KMS-11 (cell line): ENCODE data around the gene HNRNPH3.

Experiments used
- H2AFZ ChIP-seq: fragments of 200-600 bp; sonication (generic); 2 replicates; pipeline ENCODE4 v1.6.1; 2016; ENCODE audit warnings: antibody characterized with exemption, mixed run types, low read depth
- H3K27ac ChIP-seq: fragments of 200-600 bp; sonication (generic); 2 replicates; pipeline ENCODE4 v1.6.1; 2016; ENCODE audit warnings: mild to moderate bottlenecking, mixed run types
- H3K27me3 ChIP-seq: fragments of 200-600 bp; sonication (generic); 2 replicates; pipeline ENCODE4 v1.6.1; 2017; ENCODE audit warnings: mild to moderate bottlenecking, low read depth, mixed run types, moderate library complexity; ENCODE audit not compliant: insufficient read depth
- H3K36me3 ChIP-seq: fragments of 200-600 bp; sonication (generic); 2 replicates; pipeline ENCODE4 v1.6.1; 2017; ENCODE audit warnings: mild to moderate bottlenecking, mixed run types; ENCODE audit not compliant: insufficient read depth
- H3K4me1 ChIP-seq: fragments of 200-600 bp; sonication (generic); 2 replicates; pipeline ENCODE4 v1.6.1; 2016; ENCODE audit warnings: mild to moderate bottlenecking, low read depth, mixed run types; ENCODE audit not compliant: poor library complexity, severe bottlenecking
- H3K4me2 ChIP-seq: fragments of 200-600 bp; sonication (generic); 2 replicates; pipeline ENCODE4 v1.7.0; 2016; ENCODE audit warnings: mild to moderate bottlenecking, mixed run types
- H3K4me3 ChIP-seq: fragments of 200-600 bp; sonication (generic); IDR thresholded peaks from 2 replicates; pipeline ENCODE4 v1.6.1; 2017; ENCODE audit warnings: low read depth, low read length, mixed read lengths; ENCODE audit not compliant: insufficient read depth
- H3K79me2 ChIP-seq: fragments of 200-600 bp; sonication (generic); 2 replicates; pipeline ENCODE4 v1.6.1; 2016; ENCODE audit warnings: low read depth, mixed run types; ENCODE audit not compliant: insufficient read depth
- H3K9ac ChIP-seq: fragments of 200-600 bp; sonication (generic); 2 replicates; pipeline ENCODE4 v1.6.1; 2016; ENCODE audit warnings: mild to moderate bottlenecking, mixed run types
- H4K20me1 ChIP-seq: fragments of 200-600 bp; sonication (generic); 2 replicates; pipeline ENCODE4 v1.6.1; 2016; ENCODE audit warnings: mild to moderate bottlenecking, mixed run types; ENCODE audit not compliant: insufficient read depth
- TF ChIP-seq, protein P1 (sequence below): fragments of 200-600 bp; sonication (generic); conservative IDR thresholded peaks from 2 replicates; pipeline ENCODE4 v1.6.1; 2017; ENCODE audit warnings: low read depth, mild to moderate bottlenecking, antibody characterized with exemption, low read length, moderate library complexity, mixed read lengths

The HNRNPH3 gene

DNA sequence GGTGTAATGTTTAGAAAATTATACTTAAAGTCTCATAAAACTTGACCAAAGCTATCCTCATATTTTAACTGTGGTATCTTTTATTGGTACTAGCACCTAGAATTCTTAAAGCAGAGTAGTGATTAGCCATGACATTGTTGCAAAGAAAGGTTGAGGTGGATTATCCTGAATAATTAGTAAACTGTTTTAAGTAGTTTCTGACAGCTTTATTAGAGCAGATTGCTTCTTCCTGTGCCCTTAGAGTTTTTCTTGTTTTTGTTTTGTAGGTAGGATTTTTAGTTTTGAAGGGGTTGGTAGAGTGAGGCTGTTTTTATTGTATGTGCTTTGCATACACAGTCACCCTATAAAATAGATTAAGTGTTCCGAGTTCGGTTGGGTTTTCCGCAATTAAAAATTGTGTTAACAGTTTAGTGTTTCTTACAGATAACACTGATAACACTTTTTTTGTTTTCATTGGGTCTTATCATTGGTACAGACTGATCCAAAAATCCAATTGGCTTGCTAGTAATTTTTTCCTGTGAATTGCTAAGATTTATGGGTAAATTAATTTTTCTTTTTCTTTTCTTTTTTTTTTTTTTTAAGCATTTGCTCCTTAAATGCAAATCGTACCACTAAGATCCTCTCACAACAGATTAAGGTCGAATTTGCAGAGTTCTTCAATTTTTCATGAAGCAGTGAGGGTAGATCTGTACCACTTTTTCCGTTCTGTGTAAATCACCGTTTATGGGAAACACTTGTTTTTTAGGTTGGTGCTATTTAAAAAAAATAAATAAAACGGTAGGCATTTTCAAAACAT is 3.0 kb downstream of the HNRNPH3 start:
- Histone ChIP-seq H3K27me3 (no peaks in the 10 kb centered on the region), H3K36me3 (peaks cover 15% of the 10 kb centered on the region; the same call in 1 of the 2 replicates), H2AFZ (no peak overlapping the region), H3K4me2 (peak overlapping the region; percentile 86), H3K4me1 (peaks cover 60% of the 10 kb centered on the region), H3K4me3 (no peak overlapping the region), H4K20me1 (peaks cover 51% of the 10 kb centered on the region), H3K9ac (peak overlapping the region; percentile 99; the same call in 1 of the 2 replicates), H3K27ac (no peak overlapping the region), H3K79me2 (peaks cover 83% of the 10 kb centered on the region)
- TF ChIP-seq, protein P1, sequence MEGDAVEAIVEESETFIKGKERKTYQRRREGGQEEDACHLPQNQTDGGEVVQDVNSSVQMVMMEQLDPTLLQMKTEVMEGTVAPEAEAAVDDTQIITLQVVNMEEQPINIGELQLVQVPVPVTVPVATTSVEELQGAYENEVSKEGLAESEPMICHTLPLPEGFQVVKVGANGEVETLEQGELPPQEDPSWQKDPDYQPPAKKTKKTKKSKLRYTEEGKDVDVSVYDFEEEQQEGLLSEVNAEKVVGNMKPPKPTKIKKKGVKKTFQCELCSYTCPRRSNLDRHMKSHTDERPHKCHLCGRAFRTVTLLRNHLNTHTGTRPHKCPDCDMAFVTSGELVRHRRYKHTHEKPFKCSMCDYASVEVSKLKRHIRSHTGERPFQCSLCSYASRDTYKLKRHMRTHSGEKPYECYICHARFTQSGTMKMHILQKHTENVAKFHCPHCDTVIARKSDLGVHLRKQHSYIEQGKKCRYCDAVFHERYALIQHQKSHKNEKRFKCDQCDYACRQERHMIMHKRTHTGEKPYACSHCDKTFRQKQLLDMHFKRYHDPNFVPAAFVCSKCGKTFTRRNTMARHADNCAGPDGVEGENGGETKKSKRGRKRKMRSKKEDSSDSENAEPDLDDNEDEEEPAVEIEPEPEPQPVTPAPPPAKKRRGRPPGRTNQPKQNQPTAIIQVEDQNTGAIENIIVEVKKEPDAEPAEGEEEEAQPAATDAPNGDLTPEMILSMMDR = no peak

DNA sequence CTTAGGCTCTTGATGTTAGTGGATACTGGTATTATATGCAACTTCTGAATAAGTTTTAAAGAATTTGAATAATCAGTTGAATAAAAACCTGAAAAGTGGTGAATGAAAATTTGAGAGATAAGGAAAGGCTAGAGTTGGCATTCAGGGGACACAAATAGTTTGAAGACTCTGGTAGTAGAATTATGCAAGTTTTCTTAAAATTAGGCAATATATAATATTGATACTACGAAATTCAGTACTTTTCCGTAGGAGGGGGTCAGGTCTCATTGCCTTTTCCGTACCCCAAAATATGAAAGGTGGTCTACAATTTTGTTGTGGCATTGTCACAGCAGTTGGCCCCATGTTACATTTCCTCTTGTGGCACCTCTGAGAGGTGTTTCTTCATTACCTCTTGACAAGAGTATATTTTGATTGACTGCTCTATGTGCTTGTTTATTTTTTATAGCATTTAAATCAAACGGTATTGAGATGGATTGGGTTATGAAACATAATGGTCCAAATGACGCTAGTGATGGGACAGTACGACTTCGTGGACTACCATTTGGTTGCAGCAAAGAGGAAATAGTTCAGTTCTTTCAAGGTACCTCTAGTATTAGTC is 5.0 kb downstream of the HNRNPH3 start:
- TF ChIP-seq, protein P1 = no peak
- Histone ChIP-seq H3K9ac (no peak overlapping the region), H3K4me2 (no peak overlapping the region; the same call in 1 of the 2 replicates), H3K4me1 (peaks cover 61% of the 10 kb centered on the region), H4K20me1 (peaks cover 51% of the 10 kb centered on the region), H3K36me3 (peaks cover 33% of the 10 kb centered on the region), H2AFZ (no peak overlapping the region), H3K4me3 (no peak overlapping the region), H3K27me3 (no peaks in the 10 kb centered on the region), H3K27ac (no peak overlapping the region), H3K79me2 (peaks cover 98% of the 10 kb centered on the region)

DNA sequence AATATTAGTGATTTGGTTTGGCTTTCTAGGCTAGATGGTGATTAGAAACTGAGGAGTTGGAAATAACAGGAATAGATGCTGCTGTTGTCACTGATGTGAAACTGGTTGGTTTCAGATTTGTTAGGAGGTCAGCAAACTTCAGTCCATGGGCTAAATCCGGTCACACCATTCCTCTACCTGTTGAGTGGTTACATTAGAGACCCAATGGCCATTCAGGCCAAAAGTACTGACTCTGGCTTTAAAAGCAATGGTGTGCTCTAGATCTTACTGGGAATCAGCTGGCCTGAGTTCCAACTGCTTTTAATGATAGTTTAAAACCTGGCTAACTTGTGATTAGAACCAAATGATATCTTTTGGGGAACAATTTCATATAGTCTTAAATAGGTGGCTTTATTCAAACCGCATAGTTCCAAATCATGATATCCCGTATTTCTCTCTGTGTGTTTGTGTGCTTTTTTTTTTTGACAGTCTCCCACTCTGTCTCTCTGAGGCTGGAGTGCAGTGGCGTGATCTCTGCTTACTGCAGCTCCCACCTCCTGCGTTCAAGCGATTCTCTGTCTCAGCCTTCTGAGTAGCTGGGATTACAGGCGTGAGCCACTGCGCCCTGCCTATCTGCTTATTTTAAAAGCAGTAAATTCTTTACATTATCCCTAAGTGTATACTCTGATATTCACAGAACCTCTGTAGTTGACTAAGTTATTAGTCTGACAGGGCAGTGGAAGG is 8.7 kb downstream of the HNRNPH3 start:
- Histone ChIP-seq H3K4me2 (no peak overlapping the region), H4K20me1 (peaks cover 24% of the 10 kb centered on the region), H2AFZ (no peak overlapping the region), H3K9ac (no peak overlapping the region), H3K4me1 (peaks cover 56% of the 10 kb centered on the region), H3K27ac (no peak overlapping the region), H3K36me3 (peaks cover 47% of the 10 kb centered on the region), H3K4me3 (no peak overlapping the region), H3K27me3 (no peaks in the 10 kb centered on the region), H3K79me2 (peaks cover 66% of the 10 kb centered on the region)
- TF ChIP-seq, protein P1 = no peak

DNA sequence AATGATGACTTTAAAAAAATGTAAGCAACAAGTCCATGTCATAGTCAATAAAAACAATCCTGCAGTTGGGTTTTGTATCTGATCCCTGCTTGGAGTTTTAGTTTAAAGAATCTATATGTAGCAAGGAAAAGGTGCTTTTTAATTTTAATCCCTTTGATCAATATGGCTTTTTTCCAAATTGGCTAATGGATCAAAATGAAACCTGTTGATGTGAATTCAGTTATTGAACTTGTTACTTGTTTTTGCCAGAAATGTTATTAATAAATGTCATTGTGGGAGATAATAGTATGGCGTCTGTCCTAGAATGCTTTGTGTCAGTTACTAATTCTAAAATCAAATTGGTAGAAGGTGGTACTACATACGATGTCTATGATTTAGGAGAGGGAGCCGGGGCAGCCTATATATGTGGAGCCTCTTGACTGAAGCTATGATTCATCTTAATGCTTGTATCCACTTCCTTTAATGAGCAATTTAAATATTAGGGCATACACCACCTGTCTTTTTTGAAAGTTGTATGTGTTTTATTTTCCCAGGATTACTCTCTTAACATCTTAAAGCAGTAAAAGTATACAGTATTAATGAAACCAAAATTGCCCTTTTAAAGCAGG is 11.1 kb downstream of the HNRNPH3 start:
- Histone ChIP-seq H2AFZ (no peak overlapping the region), H3K27me3 (no peaks in the 10 kb centered on the region), H3K79me2 (peaks cover 41% of the 10 kb centered on the region), H3K9ac (no peak overlapping the region), H3K36me3 (peaks cover 49% of the 10 kb centered on the region), H3K4me2 (no peak overlapping the region), H3K4me1 (peaks cover 33% of the 10 kb centered on the region), H3K27ac (no peak overlapping the region), H3K4me3 (no peak overlapping the region), H4K20me1 (no peaks in the 10 kb centered on the region; the same call in none of the 2 replicates)
- TF ChIP-seq, protein P1 = no peak
